Osteocyte (in vitro differentiated cells): ENCODE data around the gene CHDH. TPM values are rescaled to one million over a fixed set of nuclear protein-coding genes. Genes with fewer than 3 reads are reported as not detected.
A peak's percentile ranks its signal among the peaks of the same experiment; 100 is the strongest.

Source experiments
- DNase-seq: peaks from one replicate; pipeline ENCODE4 v3.0.0; 2021; ENCODE audit warnings: mixed read lengths; ENCODE audit not compliant: unreplicated experiment; ENCODE audit errors: extremely low spot score
- H3K27ac Mint-ChIP-seq: one replicate; pipeline ENCODE4 v1.8.0; 2021; ENCODE audit warnings: mild to moderate bottlenecking, mixed read lengths; ENCODE audit not compliant: unreplicated experiment
- H3K27me3 Mint-ChIP-seq: one replicate; pipeline ENCODE4 v1.8.0; 2021; ENCODE audit warnings: mixed read lengths; ENCODE audit not compliant: unreplicated experiment
- H3K36me3 Mint-ChIP-seq: one replicate; pipeline ENCODE4 v1.8.0; 2021; ENCODE audit warnings: mixed read lengths; ENCODE audit not compliant: unreplicated experiment
- H3K4me1 Mint-ChIP-seq: one replicate; pipeline ENCODE4 v1.8.0; 2021; ENCODE audit warnings: mixed read lengths; ENCODE audit not compliant: unreplicated experiment
- H3K4me3 Mint-ChIP-seq: one replicate; pipeline ENCODE4 v1.8.0; 2021; ENCODE audit warnings: mild to moderate bottlenecking, moderate library complexity, mixed read lengths; ENCODE audit not compliant: unreplicated experiment
- H3K9me3 Mint-ChIP-seq: one replicate; pipeline ENCODE4 v1.8.0; 2021; ENCODE audit warnings: mixed read lengths; ENCODE audit not compliant: unreplicated experiment
- CTCF ChIP-seq: fragments of 200-600 bp; sonication (generic); IDR thresholded peaks from 2 replicates; pipeline ENCODE4 v1.5.0; 2021; ENCODE audit warnings: antibody characterized with exemption, mild to moderate bottlenecking, moderate library complexity
- total RNA-seq: library from RNA; stranded (reverse); gene quantifications from 2 replicates; pipeline ENCODE4 v1.2.1, GENCODE V29; 2021

The CHDH gene
- total RNA-seq, 1 donor from 2014 or later, result 0.86 TPM

GRCh38 chr3:53881691-53882593 lies 35.7 kb upstream of the CHDH start, which contains the start of gene ACTR8:
Gene ACTR8, minus strand, starts transcription at chr3:53882152. Its CDS starts 51 bp downstream, at chr3:53882101.
- TF ChIP-seq CTCF, result peak; percentile 26
- Mint-ChIP-seq H3K36me3 (peaks cover 34% of the 10 kb centered on the region), H3K27ac (peak within 1 kb of the TSS; percentile 97)

GRCh38 chr3:53880396-53881345 lies 34.5 kb upstream of the CHDH start:
- DNase-seq, result no peak
- Mint-ChIP-seq H3K27ac (peak overlapping the region; percentile 97), H3K9me3 (no peaks in the 10 kb centered on the region), H3K4me1 (peaks cover 21% of the 10 kb centered on the region), H3K27me3 (no peaks in the 10 kb centered on the region), H3K36me3 (peaks cover 40% of the 10 kb centered on the region), H3K4me3 (peak overlapping the region; percentile 100)
- no peak for TF ChIP-seq CTCF

More at GRCh38 chr3:53881691-53882593, 35.7 kb upstream of the CHDH start, which contains the start of gene ACTR8:
- Mint-ChIP-seq H3K4me3 (peak within 1 kb of the TSS; percentile 100), H3K4me1 (peaks cover 21% of the 10 kb centered on the region), H3K9me3 (no peaks in the 10 kb centered on the region), H3K27me3 (no peaks in the 10 kb centered on the region)
- DNase-seq, result peak; percentile 96

- Mint-ChIP-seq H3K36me3 (peaks cover 46% of the 10 kb centered on the region), H3K27me3 (no peaks in the 10 kb centered on the region), H3K27ac (no peak overlapping the region), H3K4me1 (no peaks in the 10 kb centered on the region), H3K4me3 (no peak overlapping the region), H3K9me3 (no peaks in the 10 kb centered on the region)
- peak; percentile 19 for DNase-seq
- TF ChIP-seq CTCF, result no peak
These were observed 19.7 kb upstream of the CHDH start for GRCh38 chr3:53865732-53866499.

- DNase-seq, result no peak
- Mint-ChIP-seq H3K27ac (no peak overlapping the region), H3K36me3 (peaks cover 39% of the 10 kb centered on the region), H3K4me1 (no peaks in the 10 kb centered on the region), H3K27me3 (no peaks in the 10 kb centered on the region), H3K4me3 (no peak overlapping the region), H3K9me3 (no peaks in the 10 kb centered on the region)
- no peak for TF ChIP-seq CTCF
These were observed 16.9 kb upstream of the CHDH start for GRCh38 chr3:53863145-53863544.
